ENCODE data around the gene PLEKHF1.

The PLEKHF1 gene

GRCh38 chr19:29629836-29630534 is 35.3 kb upstream of the PLEKHF1 start:
- Histone ChIP-seq H4K91ac (ENCODE audit: low read length) (no peak overlapping the region), H3K27ac (ENCODE audit: low read length, poor library complexity, severe bottlenecking) (no peak overlapping the region), H2AFZ (ENCODE audit: low read depth, low read length) (no peak overlapping the region), H2BK15ac (ENCODE audit: low read depth, poor library complexity, severe bottlenecking) (no peak overlapping the region), H3K36me3 (ENCODE audit: control insufficient read depth in 1 of 2, insufficient read depth in 2 of 2, low read depth in 1 of 2, low read length in 2 of 2) (no peaks in the 10 kb centered on the region), H3K23ac (ENCODE audit: low read length in 2 of 2) (no peak overlapping the region), H3K79me1 (replicated peaks; ENCODE audit: low read length, poor library complexity, severe bottlenecking) (no peaks in the 10 kb centered on the region), H3K18ac (ENCODE audit: low read depth in 1 of 2, low read length in 2 of 2) (no peak overlapping the region), H3K27me3 (ENCODE audit: control insufficient read depth in 1 of 2, insufficient read depth in 1 of 2, low read length in 2 of 2) (peaks cover 0 to 12% of the 10 kb centered on the region in 2 experiments), H3K4me1 (ENCODE audit: control insufficient read depth, insufficient read depth, low read depth, low read length) (no peaks in the 10 kb centered on the region), H2BK5ac (ENCODE audit: low read depth, low read length, poor library complexity, severe bottlenecking) (no peak overlapping the region), H3K4me2 (ENCODE audit: low read length, poor library complexity, severe bottlenecking) (no peak overlapping the region), H3K9ac (ENCODE audit: low read length) (no peak overlapping the region), H2BK12ac (ENCODE audit: low read length in 2 of 2) (no peak overlapping the region), H3K4me3 (ENCODE audit: insufficient read depth in 1 of 2, low read depth in 1 of 2, low read length in 2 of 2) (no peak overlapping the region), H3K9me3 (ENCODE audit: control insufficient read depth, low read length) (peaks cover 4% of the 10 kb centered on the region), H3K4ac (ENCODE audit: low read depth in 1 of 2, low read length in 2 of 2) (no peak overlapping the region), H2BK120ac (ENCODE audit: low read depth, low read length) (no peak overlapping the region), H3K14ac (ENCODE audit: low read length in 2 of 2) (no peak overlapping the region), H2AK5ac (ENCODE audit: low read length, severe bottlenecking) (no peak overlapping the region), H4K8ac (ENCODE audit: low read length) (no peak overlapping the region)
- no peak for DNase-seq
- WGBS, result 83% methylated on average over 4 of the region's 5 CpGs

- H3K4ac ChIP-seq (ENCODE audit: low read depth in 1 of 2, low read length in 2 of 2), result no peak overlapping the region
- no peak overlapping the region for H4K91ac ChIP-seq (ENCODE audit: low read length)
- no peaks in the 10 kb centered on the region for H3K36me3 ChIP-seq (ENCODE audit: control insufficient read depth in 1 of 2, insufficient read depth in 2 of 2, low read depth in 1 of 2, low read length in 2 of 2)
- no peak overlapping the region for H2BK12ac ChIP-seq (ENCODE audit: low read length in 2 of 2)
- peaks cover 0 to 12% of the 10 kb centered on the region in 2 experiments for H3K27me3 ChIP-seq (ENCODE audit: control insufficient read depth in 1 of 2, insufficient read depth in 1 of 2, low read length in 2 of 2)
- H3K27ac ChIP-seq (ENCODE audit: low read length, poor library complexity, severe bottlenecking), result no peak overlapping the region
- WGBS, result 71% methylated on average over 2 of the region's 2 CpGs
- peaks cover 4% of the 10 kb centered on the region for H3K9me3 ChIP-seq (ENCODE audit: control insufficient read depth, low read length)
- DNase-seq, result no peak
- no peak overlapping the region for H4K8ac ChIP-seq (ENCODE audit: low read length)
- H3K79me1 ChIP-seq (replicated peaks; ENCODE audit: low read length, poor library complexity, severe bottlenecking), result no peaks in the 10 kb centered on the region
- H3K9ac ChIP-seq (ENCODE audit: low read length), result no peak overlapping the region
- H2AFZ ChIP-seq (ENCODE audit: low read depth, low read length), result no peak overlapping the region
- H3K4me1 ChIP-seq (ENCODE audit: control insufficient read depth, insufficient read depth, low read depth, low read length), result no peaks in the 10 kb centered on the region
- H3K4me2 ChIP-seq (ENCODE audit: low read length, poor library complexity, severe bottlenecking), result no peak overlapping the region
- no peak overlapping the region for H2AK5ac ChIP-seq (ENCODE audit: low read length, severe bottlenecking)
- no peak overlapping the region for H3K18ac ChIP-seq (ENCODE audit: low read depth in 1 of 2, low read length in 2 of 2)
- no peak overlapping the region for H2BK15ac ChIP-seq (ENCODE audit: low read depth, poor library complexity, severe bottlenecking)
- no peak overlapping the region for H3K4me3 ChIP-seq (ENCODE audit: insufficient read depth in 1 of 2, low read depth in 1 of 2, low read length in 2 of 2)
- no peak overlapping the region for H2BK5ac ChIP-seq (ENCODE audit: low read depth, low read length, poor library complexity, severe bottlenecking)
- no peak overlapping the region for H3K14ac ChIP-seq (ENCODE audit: low read length in 2 of 2)
- H3K23ac ChIP-seq (ENCODE audit: low read length in 2 of 2), result no peak overlapping the region
- H2BK120ac ChIP-seq (ENCODE audit: low read depth, low read length), result no peak overlapping the region
Observed at GRCh38 chr19:29630655-29631054, 34.6 kb upstream of the PLEKHF1 start.

- H4K8ac ChIP-seq (ENCODE audit: low read length), result no peak overlapping the region
- no peak overlapping the region for H3K18ac ChIP-seq (ENCODE audit: low read depth in 1 of 2, low read length in 2 of 2)
- no peak overlapping the region for H3K27ac ChIP-seq (ENCODE audit: low read length, poor library complexity, severe bottlenecking)
- H3K4me2 ChIP-seq (ENCODE audit: low read length, poor library complexity, severe bottlenecking), result no peak overlapping the region
- H3K27me3 ChIP-seq (ENCODE audit: control insufficient read depth in 1 of 2, insufficient read depth in 1 of 2, low read length in 2 of 2), result peaks cover 0 to 12% of the 10 kb centered on the region in 2 experiments
- H3K4me1 ChIP-seq (ENCODE audit: control insufficient read depth, insufficient read depth, low read depth, low read length), result no peaks in the 10 kb centered on the region
- no peak overlapping the region for H2BK120ac ChIP-seq (ENCODE audit: low read depth, low read length)
- no peak overlapping the region for H2BK5ac ChIP-seq (ENCODE audit: low read depth, low read length, poor library complexity, severe bottlenecking)
- H4K91ac ChIP-seq (ENCODE audit: low read length), result no peak overlapping the region
- no peak overlapping the region for H3K23ac ChIP-seq (ENCODE audit: low read length in 2 of 2)
- H3K9me3 ChIP-seq (ENCODE audit: control insufficient read depth, low read length), result peaks cover 4% of the 10 kb centered on the region
- WGBS, result 93% methylated on average over 3 of the region's 3 CpGs
- no peak overlapping the region for H2AK5ac ChIP-seq (ENCODE audit: low read length, severe bottlenecking)
- no peak overlapping the region for H3K4ac ChIP-seq (ENCODE audit: low read depth in 1 of 2, low read length in 2 of 2)
- H2AFZ ChIP-seq (ENCODE audit: low read depth, low read length), result no peak overlapping the region
- no peak overlapping the region for H3K14ac ChIP-seq (ENCODE audit: low read length in 2 of 2)
- no peak overlapping the region for H3K4me3 ChIP-seq (ENCODE audit: insufficient read depth in 1 of 2, low read depth in 1 of 2, low read length in 2 of 2)
- no peak overlapping the region for H2BK15ac ChIP-seq (ENCODE audit: low read depth, poor library complexity, severe bottlenecking)
- H3K79me1 ChIP-seq (replicated peaks; ENCODE audit: low read length, poor library complexity, severe bottlenecking), result no peaks in the 10 kb centered on the region
- DNase-seq, result no peak
- H3K36me3 ChIP-seq (ENCODE audit: control insufficient read depth in 1 of 2, insufficient read depth in 2 of 2, low read depth in 1 of 2, low read length in 2 of 2), result no peaks in the 10 kb centered on the region
- H3K9ac ChIP-seq (ENCODE audit: low read length), result no peak overlapping the region
- no peak overlapping the region for H2BK12ac ChIP-seq (ENCODE audit: low read length in 2 of 2)
Observed at GRCh38 chr19:29631450-29631849, 33.8 kb upstream of the PLEKHF1 start.

GRCh38 chr19:29634002-29634401 is 31.3 kb upstream of the PLEKHF1 start:
- no peak overlapping the region for H2BK15ac ChIP-seq (ENCODE audit: low read depth, poor library complexity, severe bottlenecking)
- no peaks in the 10 kb centered on the region for H3K79me1 ChIP-seq (replicated peaks; ENCODE audit: low read length, poor library complexity, severe bottlenecking)
- H3K18ac ChIP-seq (ENCODE audit: low read depth in 1 of 2, low read length in 2 of 2), result no peak overlapping the region
- H2BK5ac ChIP-seq (ENCODE audit: low read depth, low read length, poor library complexity, severe bottlenecking), result no peak overlapping the region
- H2BK12ac ChIP-seq (ENCODE audit: low read length in 2 of 2), result no peak overlapping the region
- DNase-seq, result no peak
- no peak overlapping the region for H3K4ac ChIP-seq (ENCODE audit: low read depth in 1 of 2, low read length in 2 of 2)
- no peak overlapping the region for H2AFZ ChIP-seq (ENCODE audit: low read depth, low read length)
- H3K4me1 ChIP-seq (ENCODE audit: control insufficient read depth, insufficient read depth, low read depth, low read length), result no peaks in the 10 kb centered on the region
- H3K23ac ChIP-seq (ENCODE audit: low read length in 2 of 2), result no peak overlapping the region
- no peak overlapping the region for H4K8ac ChIP-seq (ENCODE audit: low read length)
- no peaks in the 10 kb centered on the region for H3K36me3 ChIP-seq (ENCODE audit: control insufficient read depth in 1 of 2, insufficient read depth in 2 of 2, low read depth in 1 of 2, low read length in 2 of 2)
- no peak overlapping the region for H3K4me3 ChIP-seq (ENCODE audit: insufficient read depth in 1 of 2, low read depth in 1 of 2, low read length in 2 of 2)
- no peak overlapping the region for H3K4me2 ChIP-seq (ENCODE audit: low read length, poor library complexity, severe bottlenecking)
- H2BK120ac ChIP-seq (ENCODE audit: low read depth, low read length), result no peak overlapping the region
- H2AK5ac ChIP-seq (ENCODE audit: low read length, severe bottlenecking), result no peak overlapping the region
- H3K9ac ChIP-seq (ENCODE audit: low read length), result no peak overlapping the region
- 51% methylated on average over 2 of the region's 2 CpGs for WGBS
- H3K9me3 ChIP-seq (ENCODE audit: control insufficient read depth, low read length), result peaks cover 4% of the 10 kb centered on the region
- no peak overlapping the region for H3K14ac ChIP-seq (ENCODE audit: low read length in 2 of 2)
- H3K27me3 ChIP-seq (ENCODE audit: control insufficient read depth in 1 of 2, insufficient read depth in 1 of 2, low read length in 2 of 2), result peaks cover 7 to 12% of the 10 kb centered on the region in 2 experiments
- no peak overlapping the region for H4K91ac ChIP-seq (ENCODE audit: low read length)
- H3K27ac ChIP-seq (ENCODE audit: low read length, poor library complexity, severe bottlenecking), result no peak overlapping the region

Data from mesenchymal stem cell (in vitro differentiated cells and primary cell).